ENCODE measurements around the gene FKBP2. TPM values are rescaled to one million over a fixed set of nuclear protein-coding genes. Genes with fewer than 3 reads are reported as not detected.

Gene FKBP2
- total RNA-seq, 1 experiment from 2014 or later: 41.0 TPM

DNA sequence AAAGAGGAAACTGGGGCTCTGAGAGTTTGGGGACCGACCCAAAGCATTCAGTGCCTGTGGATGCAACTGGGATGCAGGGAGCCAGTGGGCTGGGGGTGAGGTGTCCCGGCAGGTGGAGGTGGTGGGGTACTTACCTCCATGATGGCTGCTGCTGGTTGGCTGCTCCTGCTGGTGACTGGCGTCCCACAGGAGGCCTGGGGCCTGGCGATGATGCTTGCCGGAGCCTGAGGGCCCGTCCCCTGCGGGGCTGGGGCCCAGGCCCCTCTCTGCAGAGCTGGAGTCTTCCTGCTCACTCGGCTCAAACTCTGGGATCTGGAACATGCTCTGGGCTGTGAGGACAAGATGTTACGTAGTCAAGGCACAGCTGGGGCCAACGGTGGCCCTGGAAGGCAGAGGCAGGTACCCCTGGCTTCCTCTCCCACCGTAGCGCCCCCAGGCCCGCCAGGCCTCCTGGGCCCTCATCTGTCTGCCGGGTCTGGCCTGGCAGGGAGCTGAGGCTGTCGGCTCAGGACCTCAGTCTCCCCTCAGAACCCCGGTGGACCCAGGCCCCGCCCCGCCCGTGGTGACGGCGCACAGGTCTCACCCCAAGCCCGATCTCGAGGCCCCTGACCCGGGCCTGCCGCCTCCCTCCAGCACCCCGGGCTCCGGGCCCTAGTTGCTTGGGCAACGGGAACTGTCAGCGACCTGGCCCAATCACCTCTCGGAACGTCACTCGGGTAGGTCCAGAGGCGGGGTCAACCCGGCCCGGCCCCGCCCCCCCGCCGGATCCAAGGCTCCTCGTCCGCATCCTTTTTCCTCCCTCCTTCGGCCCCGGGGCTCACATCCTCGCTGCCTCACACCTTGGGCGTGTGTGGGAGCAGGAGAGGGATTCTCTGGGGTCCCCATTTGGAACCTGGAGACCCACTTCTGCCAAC, 43.4 kb downstream of the FKBP2 start, which contains the start of gene BAD:
TSS of gene BAD (minus strand) at position 618 of the 914 bp plus-strand sequence. CDS start at position 321, 297 bp downstream.
- TF ChIP-seq, protein P1, sequence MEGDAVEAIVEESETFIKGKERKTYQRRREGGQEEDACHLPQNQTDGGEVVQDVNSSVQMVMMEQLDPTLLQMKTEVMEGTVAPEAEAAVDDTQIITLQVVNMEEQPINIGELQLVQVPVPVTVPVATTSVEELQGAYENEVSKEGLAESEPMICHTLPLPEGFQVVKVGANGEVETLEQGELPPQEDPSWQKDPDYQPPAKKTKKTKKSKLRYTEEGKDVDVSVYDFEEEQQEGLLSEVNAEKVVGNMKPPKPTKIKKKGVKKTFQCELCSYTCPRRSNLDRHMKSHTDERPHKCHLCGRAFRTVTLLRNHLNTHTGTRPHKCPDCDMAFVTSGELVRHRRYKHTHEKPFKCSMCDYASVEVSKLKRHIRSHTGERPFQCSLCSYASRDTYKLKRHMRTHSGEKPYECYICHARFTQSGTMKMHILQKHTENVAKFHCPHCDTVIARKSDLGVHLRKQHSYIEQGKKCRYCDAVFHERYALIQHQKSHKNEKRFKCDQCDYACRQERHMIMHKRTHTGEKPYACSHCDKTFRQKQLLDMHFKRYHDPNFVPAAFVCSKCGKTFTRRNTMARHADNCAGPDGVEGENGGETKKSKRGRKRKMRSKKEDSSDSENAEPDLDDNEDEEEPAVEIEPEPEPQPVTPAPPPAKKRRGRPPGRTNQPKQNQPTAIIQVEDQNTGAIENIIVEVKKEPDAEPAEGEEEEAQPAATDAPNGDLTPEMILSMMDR (conservative IDR thresholded peaks at IDR 0.05): no peak
- no peaks in the 10 kb centered on the region for H3K79me1 ChIP-seq (ENCODE audit: insufficient read depth, low read depth, low read length, poor library complexity, severe bottlenecking)
- H2BK15ac ChIP-seq (ENCODE audit: low read depth, low read length): no peak within 1 kb of the TSS
- peak within 1 kb of the TSS; percentile 42; the same call in 1 of the 2 replicates for H3K14ac ChIP-seq (ENCODE audit: insufficient read depth, low read length)
- no peak within 1 kb of the TSS for H2BK20ac ChIP-seq (ENCODE audit: low read depth, low read length, poor library complexity, severe bottlenecking)
- Mint-ChIP-seq H3K4me3 (peak within 1 kb of the TSS; percentile 82 to 90), H3K4me1 (peaks cover 8 to 12% of the 10 kb centered on the region in 2 experiments), H3K9me3 (no peaks in the 10 kb centered on the region; a peak in 1 of 5 replicates), H3K27ac (peak within 1 kb of the TSS in 1 of 3 experiments; percentile 68; a peak in 1 of 7 replicates), H3K27me3 (ENCODE audit: low read depth) (peaks cover 12% of the 10 kb centered on the region), H3K36me3 (ENCODE audit: insufficient read depth in 1 of 3, low read depth in 3 of 3) (peaks cover 0 to 18% (median 13%) of the 10 kb centered on the region in 3 experiments; a peak in 6 of 7 replicates)
- H3K23me2 ChIP-seq (ENCODE audit: insufficient read length, low read depth, low read length, poor library complexity, severe bottlenecking): peaks cover 15% of the 10 kb centered on the region
- no peak within 1 kb of the TSS for H3K9ac ChIP-seq (ENCODE audit: extremely low read depth, insufficient read length, low read length)
- no peak within 1 kb of the TSS for H4K5ac ChIP-seq (ENCODE audit: insufficient read length, low read depth, low read length)
- no peaks in the 10 kb centered on the region for H3K9me3 ChIP-seq (ENCODE audit: control insufficient read depth, low read depth, low read length)
- WGBS (ENCODE audit: extremely low coverage, insufficient read length, low lambda C conversion rate): no CpG with 5 or more reads among the region's 44 CpGs
- peak within 1 kb of the TSS; percentile 74 for H3K18ac ChIP-seq (ENCODE audit: insufficient read length, low read depth, low read length)
- H2AK5ac ChIP-seq (ENCODE audit: insufficient read length, low read length): no peak within 1 kb of the TSS
- H2BK5ac ChIP-seq (ENCODE audit: insufficient read length, low read length): no peak within 1 kb of the TSS
- H3K56ac ChIP-seq (ENCODE audit: insufficient read length, low read depth, low read length): no peak within 1 kb of the TSS
- no peak within 1 kb of the TSS for H2BK120ac ChIP-seq (ENCODE audit: low read depth, low read length, poor library complexity, severe bottlenecking)
- peak within 1 kb of the TSS; percentile 82 for H3K4me2 ChIP-seq (ENCODE audit: insufficient read depth, insufficient read length, low read length)
- H4K91ac ChIP-seq (ENCODE audit: insufficient read length, low read depth, low read length): no peak within 1 kb of the TSS
- H3T11ph ChIP-seq (ENCODE audit: low read length): no peak within 1 kb of the TSS
- H3K79me2 ChIP-seq (ENCODE audit: insufficient read depth, low read length): no peaks in the 10 kb centered on the region
- no peak within 1 kb of the TSS for H2BK12ac ChIP-seq (ENCODE audit: insufficient read length, low read depth, low read length)
- no peak within 1 kb of the TSS for H3K4ac ChIP-seq (ENCODE audit: low read depth, low read length)
- no peaks in the 10 kb centered on the region for H4K20me1 ChIP-seq (ENCODE audit: control insufficient read depth, insufficient read depth, insufficient read length)
- H2AFZ ChIP-seq (ENCODE audit: low read length): no peak within 1 kb of the TSS
- no peak within 1 kb of the TSS for H3K27ac ChIP-seq (ENCODE audit: insufficient read length, low read depth, low read length)
- no peak within 1 kb of the TSS for H4K8ac ChIP-seq (replicated peaks; ENCODE audit: insufficient read length, low read depth, low read length)
- peak; percentile 96 for DNase-seq
- no peaks in the 10 kb centered on the region for H3K4me1 ChIP-seq (ENCODE audit: insufficient read depth, low read length)
- no peak within 1 kb of the TSS for H3K23ac ChIP-seq (ENCODE audit: insufficient read length, low read depth, low read length)
- no peaks in the 10 kb centered on the region for H3K27me3 ChIP-seq (ENCODE audit: insufficient read depth, low read length)
